ENCODE data around the gene NFYA. TPM values are rescaled to one million over a fixed set of nuclear protein-coding genes. Genes with fewer than 3 reads are reported as not detected.

The NFYA gene
- total and polyA plus RNA-seq, 3 donors from 2014 or later, result 70.6 to 87.7 (median 82.0) TPM

DNA sequence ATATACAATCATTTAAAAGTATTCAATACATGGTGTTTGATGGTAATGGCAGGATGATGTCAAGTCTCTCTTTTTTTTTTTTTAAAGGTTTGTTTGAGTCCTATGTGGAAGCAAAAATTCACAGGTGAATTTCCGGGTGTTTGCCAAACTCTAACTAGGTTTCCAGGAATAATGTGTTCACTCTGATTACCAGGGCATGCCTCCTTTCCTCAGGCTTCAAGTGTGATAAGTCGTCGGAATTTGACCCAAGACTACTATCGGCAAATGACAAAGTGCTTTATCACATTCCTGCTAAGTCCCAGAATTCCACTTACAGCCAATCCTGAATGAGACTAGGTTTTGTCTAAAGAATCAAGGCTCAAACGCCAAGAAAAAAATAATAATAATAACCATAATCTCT lies 7.9 kb upstream of the NFYA start:
- 68 to 78% methylated on average over 5 of the region's 5 CpGs for WGBS, 2 donors
- H3K27ac ChIP-seq, result no peak overlapping the region
- no peak for TF ChIP-seq POLR2A (IDR thresholded peaks at IDR 0.05)
- TF ChIP-seq, protein P1, sequence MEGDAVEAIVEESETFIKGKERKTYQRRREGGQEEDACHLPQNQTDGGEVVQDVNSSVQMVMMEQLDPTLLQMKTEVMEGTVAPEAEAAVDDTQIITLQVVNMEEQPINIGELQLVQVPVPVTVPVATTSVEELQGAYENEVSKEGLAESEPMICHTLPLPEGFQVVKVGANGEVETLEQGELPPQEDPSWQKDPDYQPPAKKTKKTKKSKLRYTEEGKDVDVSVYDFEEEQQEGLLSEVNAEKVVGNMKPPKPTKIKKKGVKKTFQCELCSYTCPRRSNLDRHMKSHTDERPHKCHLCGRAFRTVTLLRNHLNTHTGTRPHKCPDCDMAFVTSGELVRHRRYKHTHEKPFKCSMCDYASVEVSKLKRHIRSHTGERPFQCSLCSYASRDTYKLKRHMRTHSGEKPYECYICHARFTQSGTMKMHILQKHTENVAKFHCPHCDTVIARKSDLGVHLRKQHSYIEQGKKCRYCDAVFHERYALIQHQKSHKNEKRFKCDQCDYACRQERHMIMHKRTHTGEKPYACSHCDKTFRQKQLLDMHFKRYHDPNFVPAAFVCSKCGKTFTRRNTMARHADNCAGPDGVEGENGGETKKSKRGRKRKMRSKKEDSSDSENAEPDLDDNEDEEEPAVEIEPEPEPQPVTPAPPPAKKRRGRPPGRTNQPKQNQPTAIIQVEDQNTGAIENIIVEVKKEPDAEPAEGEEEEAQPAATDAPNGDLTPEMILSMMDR (IDR thresholded peaks at IDR 0.05), result no peak

GRCh38 chr6:41065550-41066026 lies 7.2 kb upstream of the NFYA start:
- Histone ChIP-seq H3K27ac (no peak overlapping the region), H3K9me3 (no peaks in the 10 kb centered on the region), H3K4me1 (peaks cover 9% of the 10 kb centered on the region), H3K27me3 (no peaks in the 10 kb centered on the region), H3K4me3 (no peak overlapping the region), H3K36me3 (ENCODE audit: low read depth, missing control alignments) (no peaks in the 10 kb centered on the region)
- no peak for TF ChIP-seq POLR2A (IDR thresholded peaks at IDR 0.05)
- TF ChIP-seq, protein P1 (IDR thresholded peaks at IDR 0.05), result no peak
- 74 to 93% methylated on average over 2 of the region's 2 CpGs for WGBS, 2 donors
- intact Hi-C loops (cut with DNase I; ENCODE audit: low total_unique reads), result no loop called here
- no peak for DNase-seq

More for the DNA sequence above, 7.9 kb upstream of the NFYA start:
- H3K9me3 ChIP-seq, result no peaks in the 10 kb centered on the region
- DNase-seq, result no peak
- H3K36me3 ChIP-seq (ENCODE audit: low read depth, missing control alignments), result no peaks in the 10 kb centered on the region
- intact Hi-C loops (cut with DNase I; ENCODE audit: low total_unique reads), result no loop called here
- H3K4me1 ChIP-seq, result peaks cover 7% of the 10 kb centered on the region
- no peaks in the 10 kb centered on the region for H3K27me3 ChIP-seq
- H3K4me3 ChIP-seq, result no peak overlapping the region

- Histone ChIP-seq H3K4me3 (no peak overlapping the region), H3K27ac (no peak overlapping the region), H3K9me3 (no peaks in the 10 kb centered on the region), H3K36me3 (ENCODE audit: low read depth, missing control alignments) (no peaks in the 10 kb centered on the region), H3K4me1 (peaks cover 14% of the 10 kb centered on the region), H3K27me3 (no peaks in the 10 kb centered on the region)
- TF ChIP-seq, protein P1 (IDR thresholded peaks at IDR 0.05), result peak; percentile 75 to 93 (median 79)
- no peak for TF ChIP-seq POLR2A (IDR thresholded peaks at IDR 0.05)
- DNase-seq, result peak; percentile 86
- 43 to 46% methylated on average over 3 of the region's 3 CpGs for WGBS, 2 donors
- intact Hi-C loops (cut with DNase I; ENCODE audit: low total_unique reads), result no loop called here
Observed at GRCh38 chr6:41066867-41067304, 5.9 kb upstream of the NFYA start.

- peak; percentile 89 for DNase-seq
- intact Hi-C loops (cut with DNase I; ENCODE audit: low total_unique reads), result no loop called here
- TF ChIP-seq, protein P1 (IDR thresholded peaks at IDR 0.05), result no peak
- TF ChIP-seq POLR2A (IDR thresholded peaks at IDR 0.05), result peak; percentile 20
- Histone ChIP-seq H3K4me1 (peaks cover 18% of the 10 kb centered on the region), H3K4me3 (peak overlapping the region; percentile 91 to 92), H3K27ac (peak overlapping the region; percentile 97 to 100), H3K9me3 (no peaks in the 10 kb centered on the region), H3K36me3 (ENCODE audit: low read depth, missing control alignments) (no peaks in the 10 kb centered on the region), H3K27me3 (no peaks in the 10 kb centered on the region)
- WGBS, 2 donors, result 1% methylated on average over 16 of the region's 16 CpGs
Observed at GRCh38 chr6:41071501-41071922, 1.3 kb upstream of the NFYA start.

All from testis (tissue), 3 donors.